Stimulated activated CD4-positive, alpha-beta T cell treated with anti-CD3 and anti-CD28 coated beads, Interleukin-1b, Interleukin-23, amount 100 ng/mL, for 4 hours (primary cell): ENCODE results near the gene ZNRD2.
"Not testable (repeated sequence)": the region's sequence is repeated elsewhere in the genome, so short reads cannot be mapped to it uniquely, and the experiment has no call there.

ENCODE experiments used
- DNase-seq, 2 donors: peaks; one replicate each; pipeline ENCODE4 v3.0.0-alpha.2; 2020; ENCODE audit warnings: low read depth in 2 of 2

Gene ZNRD2

GRCh38 chr11:65555693-65556231 is 14.5 kb upstream of the ZNRD2 start:
- DNase-seq, result no peak

DNA sequence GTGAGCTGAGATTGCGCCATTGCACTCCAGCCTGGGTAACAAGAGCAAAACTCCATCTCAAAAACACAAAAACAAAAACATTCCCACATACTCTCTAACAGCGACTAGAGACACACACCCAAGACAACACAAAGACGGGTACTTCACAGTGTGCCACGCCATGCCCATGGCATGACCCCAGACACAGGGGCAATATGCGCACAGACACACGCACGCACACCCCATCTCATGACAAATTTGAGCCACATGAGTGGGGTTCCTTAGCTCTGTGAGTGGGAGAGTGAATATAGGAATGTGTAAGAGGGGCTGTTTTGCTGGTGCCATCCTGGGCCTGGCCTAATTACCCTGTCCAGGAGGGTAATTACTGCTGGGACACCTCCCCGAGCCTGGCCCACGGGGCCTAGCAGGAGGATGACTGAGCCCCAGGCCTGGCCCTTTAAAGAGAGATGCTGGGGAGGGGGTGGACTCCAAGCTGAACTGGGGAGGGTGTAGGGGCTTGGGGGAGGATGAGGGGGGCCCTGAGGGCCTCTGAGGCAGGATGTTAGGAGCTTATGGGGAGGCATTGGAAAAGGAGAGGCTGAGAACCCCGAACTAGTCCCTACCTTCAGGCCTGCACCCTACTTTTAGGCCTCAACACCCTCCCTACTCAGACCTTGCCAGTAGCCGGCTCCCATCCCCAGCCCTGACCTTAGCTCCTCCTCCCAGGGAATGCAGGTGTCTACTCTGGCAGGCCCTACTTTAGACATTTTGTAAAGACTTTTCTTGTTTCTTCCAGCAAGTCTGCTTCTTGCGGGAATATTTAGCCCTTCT is 13.6 kb upstream of the ZNRD2 start:
- DNase-seq, result no peak

- no peak for DNase-seq
Observed at GRCh38 chr11:65557280-65558001, 12.8 kb upstream of the ZNRD2 start.

- DNase-seq, result no peak
Observed at GRCh38 chr11:65558002-65558929, 12.0 kb upstream of the ZNRD2 start, which contains the start of gene LTBP3. Gene LTBP3 (minus strand): TSS chr11:65558359. CDS start chr11:65557959, 400 bp downstream.

DNA sequence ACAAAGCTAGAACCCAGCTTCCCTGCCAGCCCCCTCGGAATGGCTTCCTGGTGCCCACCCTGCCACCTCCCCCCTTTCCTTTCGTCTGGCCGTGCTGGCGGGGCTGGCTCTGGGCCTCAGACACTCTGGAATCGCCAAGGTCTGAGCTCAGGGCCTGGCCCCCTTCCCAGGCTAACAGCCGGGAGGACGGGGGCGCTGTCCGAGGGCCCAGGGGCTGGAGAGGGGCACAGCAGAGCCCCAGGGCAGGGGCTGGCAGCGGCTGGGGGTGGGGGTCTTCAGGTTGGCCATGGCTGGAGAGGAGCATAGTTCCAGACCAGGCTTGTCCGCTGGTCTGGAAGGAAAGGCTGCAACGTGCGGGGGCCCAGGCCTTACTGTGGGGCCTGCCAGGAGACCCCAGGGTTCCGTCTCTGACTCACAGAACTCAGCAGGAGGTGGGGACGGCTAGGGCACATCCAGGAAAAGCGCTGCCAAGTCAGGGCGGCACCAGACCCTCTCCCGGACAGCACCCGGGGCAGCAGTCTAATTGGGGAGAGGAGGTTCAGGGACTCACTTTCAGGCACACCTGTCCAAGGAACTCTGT is 11.3 kb upstream of the ZNRD2 start:
- no peak for DNase-seq

DNA sequence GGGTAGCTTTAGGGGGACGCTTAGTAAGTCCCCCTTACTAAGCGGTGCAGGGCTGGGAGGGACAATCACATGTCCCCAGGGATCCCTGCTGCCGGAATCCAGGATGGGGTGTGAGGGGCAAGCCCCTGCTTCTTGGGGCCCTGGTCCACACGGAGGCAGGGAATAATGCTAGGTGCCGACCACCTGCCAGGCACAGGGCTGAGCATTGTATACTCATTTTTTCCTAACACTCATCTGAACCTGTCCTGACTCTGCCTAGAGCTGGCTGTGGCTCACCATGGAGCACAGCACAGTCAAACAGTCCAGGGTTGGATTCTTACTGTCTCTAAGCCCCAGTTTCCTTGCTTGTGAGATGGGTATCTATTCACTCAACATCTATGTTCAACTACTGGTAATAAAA is 10.7 kb upstream of the ZNRD2 start:
- DNase-seq, result no peak

- no peak for DNase-seq
Observed at GRCh38 chr11:65559951-65560537, 10.2 kb upstream of the ZNRD2 start.

DNA sequence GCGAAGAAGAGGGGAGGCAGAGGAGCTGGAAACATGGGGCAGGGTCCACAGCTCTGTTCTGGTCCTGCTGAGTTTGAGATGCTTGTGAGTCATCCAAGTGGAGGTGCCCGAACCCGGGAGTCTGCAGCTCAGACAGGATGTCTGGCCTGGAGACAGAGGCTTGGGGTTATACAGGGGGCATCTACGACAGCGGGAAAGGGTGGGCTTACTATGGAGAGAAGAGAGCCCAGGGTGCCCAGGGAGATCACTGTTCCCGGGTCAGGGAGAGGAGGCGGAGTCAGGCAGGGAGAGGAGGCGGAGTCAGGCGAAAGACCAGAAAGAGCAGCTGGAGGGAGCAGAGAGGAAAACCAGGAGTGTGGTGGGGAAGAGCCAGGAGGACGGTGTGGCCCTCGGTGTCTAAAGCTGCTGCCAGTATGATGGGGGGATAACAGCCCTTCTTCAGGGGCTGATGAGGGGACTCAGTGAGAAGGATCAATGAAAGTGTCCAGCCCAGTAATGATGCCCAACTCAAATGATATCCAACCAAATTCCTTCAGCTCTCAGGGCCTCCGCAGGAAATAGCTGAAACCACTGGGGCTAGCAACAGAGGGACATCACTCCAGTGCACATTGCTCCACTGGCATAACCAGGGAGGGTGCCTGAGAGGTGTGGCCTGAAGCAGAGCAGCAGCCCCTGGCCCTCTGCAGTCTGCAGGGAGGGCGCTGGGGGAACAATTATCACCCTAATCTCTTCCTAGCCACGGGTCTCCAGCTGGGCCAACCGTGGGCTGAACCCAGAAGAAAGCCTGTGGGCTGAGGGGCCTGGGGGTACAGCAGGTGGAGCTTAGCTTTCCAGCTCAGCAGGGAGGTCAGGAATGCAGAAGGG is 9.5 kb upstream of the ZNRD2 start:
- no peak for DNase-seq

DNA sequence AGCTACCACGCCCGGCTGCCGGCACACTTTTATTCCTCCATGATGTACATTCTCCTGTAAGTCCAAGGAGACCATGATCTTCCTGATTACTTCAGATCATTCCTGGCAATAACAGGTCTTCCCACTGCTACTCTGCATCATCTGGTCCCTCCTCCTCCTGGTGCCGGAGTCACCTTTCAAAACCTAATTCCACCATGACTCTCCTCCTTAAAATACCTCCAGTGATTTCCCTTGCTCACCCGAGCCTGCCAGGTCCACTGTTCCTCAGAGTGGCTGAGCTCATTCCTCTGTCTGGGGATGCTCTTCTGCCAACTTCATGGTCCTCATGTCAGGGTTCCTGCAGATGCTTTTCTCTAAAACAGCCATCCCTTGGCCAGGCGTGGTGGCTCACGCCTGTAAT is 8.3 kb upstream of the ZNRD2 start:
- no peak for DNase-seq

- DNase-seq, result no peak
Observed at GRCh38 chr11:65562788-65563187, 7.5 kb upstream of the ZNRD2 start.

DNA sequence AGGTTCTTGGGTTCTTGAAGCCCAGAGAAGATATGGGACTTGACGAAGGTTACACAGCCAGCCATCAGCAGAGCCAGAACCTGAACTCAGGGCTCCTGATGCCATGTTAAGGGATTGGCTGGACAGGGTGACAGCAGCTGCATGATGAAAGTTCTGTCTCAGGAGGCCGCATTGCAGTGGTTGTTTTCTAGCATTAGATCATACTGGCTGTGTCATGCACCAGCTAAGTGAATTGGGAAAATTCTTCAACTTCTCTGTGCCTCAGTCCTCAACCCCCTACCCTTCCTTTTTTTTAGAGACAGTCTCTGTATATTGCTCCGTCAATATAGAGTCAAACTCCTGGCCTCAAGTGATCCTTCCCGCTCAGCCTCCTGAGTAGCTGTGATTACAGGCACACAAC is 6.7 kb upstream of the ZNRD2 start:
- DNase-seq, result no peak

DNA sequence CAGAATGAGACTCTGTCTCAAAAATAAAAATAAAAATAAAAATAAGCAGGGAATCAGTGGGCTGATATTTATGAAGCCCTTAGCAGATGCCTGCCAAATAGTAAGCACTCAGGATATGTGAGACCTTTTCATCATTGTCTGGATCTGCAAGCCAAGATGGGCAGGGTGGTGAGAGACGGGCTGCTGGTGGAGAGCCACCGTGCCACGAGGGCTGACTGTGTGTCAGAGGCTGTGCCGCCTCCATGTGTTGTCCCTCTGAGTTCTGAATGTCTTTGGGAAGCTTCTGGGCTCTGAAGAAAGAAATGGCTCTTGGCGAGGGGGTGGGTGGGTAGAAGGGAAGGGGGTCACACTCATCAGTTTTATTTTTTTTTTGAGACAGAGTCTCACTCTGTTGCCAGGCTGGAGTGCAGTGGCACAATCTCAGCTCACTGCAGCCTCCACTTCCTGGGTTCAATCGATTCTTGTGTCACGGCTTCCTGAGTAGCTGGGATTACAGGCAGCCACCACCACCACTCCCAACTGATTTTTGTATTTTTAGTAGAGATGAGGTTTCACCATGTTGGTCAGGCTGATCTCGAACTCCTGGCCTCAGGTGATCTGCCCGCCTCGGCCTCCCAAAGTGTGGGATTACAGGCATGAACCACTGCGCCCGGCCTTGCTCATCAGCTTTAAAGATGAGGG is 5.3 kb upstream of the ZNRD2 start:
- not testable (repeated sequence) for DNase-seq

DNA sequence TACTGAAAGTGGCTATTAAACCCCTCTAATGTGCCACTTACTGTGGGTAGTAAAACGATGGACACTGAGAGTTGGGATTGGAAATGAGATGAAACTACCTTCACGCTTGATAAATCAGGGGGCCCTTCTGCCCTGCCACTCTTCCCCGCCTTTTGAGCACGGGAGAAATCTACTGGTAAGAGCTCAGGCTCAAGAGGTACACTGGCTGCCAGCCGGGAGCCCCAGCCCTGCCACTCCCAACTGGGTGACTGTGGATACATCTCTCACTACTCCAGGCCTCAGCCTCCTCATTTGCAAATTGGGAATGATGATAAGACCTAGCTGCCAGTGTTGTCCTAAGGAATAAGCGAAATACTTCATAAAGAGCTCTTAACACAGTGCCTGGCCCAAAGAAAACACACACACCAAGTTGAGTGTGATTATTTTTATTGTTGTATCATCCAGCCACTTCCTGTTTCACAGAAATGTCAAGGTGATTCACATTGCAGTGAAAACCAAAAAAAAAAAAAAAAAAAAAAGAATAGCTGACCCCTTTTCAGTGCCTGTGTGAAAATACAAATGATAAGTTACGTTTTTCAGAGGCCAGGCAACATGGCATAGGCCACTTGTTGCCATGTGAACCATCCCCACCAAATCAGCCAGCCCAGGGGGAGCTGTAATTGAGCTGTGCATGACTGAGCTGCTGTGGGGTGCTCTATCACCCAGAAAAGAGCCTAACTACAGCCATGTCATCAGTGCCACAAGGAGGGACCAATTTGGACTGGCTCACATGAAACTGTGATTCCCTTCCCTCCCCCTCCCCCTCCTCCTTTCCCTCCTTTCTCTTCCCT is 4.4 kb upstream of the ZNRD2 start:
- no peak for DNase-seq

DNA sequence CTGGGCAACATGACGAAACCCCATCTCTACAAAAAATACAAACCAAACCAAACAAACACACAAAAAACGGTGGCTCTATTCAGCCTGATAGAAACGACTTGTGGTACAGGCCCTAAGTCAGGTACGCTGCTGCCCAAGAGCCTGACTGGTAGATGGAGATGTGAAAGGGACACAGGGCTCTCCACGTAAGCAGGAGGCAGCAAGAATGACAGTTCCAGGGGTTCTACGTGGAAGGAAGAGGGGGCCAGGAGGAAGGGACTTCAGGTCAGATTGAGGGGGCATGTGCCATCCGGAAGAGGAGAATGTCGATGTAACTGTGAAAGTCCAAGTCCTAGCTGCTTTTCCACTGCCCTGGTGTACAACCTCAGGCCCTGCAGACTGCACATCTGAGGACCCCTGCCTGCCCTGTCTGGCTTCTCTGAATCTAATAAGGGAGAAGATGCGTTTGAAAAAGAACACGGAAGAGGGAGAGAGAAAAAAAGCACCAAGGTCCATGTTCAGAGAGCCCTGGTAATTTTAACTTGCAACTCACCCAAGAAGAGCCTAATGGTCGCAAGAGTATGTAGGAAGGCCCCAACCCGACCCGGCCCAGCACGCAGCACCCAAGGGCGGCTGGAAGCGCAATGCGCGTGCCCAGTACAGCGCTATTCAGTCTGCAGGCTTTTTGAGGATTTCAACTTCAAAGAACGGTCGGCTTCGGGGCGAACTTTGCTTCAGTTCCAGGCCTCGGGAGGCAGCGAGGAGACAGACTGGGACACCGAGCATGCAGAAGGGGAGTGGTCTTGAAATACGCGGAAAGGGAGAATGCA is 909 bp upstream of the ZNRD2 start:
- DNase-seq, result no peak

- no peak for DNase-seq
Observed at GRCh38 chr11:65571420-65571819, 1.1 kb downstream of the ZNRD2 start.

DNA sequence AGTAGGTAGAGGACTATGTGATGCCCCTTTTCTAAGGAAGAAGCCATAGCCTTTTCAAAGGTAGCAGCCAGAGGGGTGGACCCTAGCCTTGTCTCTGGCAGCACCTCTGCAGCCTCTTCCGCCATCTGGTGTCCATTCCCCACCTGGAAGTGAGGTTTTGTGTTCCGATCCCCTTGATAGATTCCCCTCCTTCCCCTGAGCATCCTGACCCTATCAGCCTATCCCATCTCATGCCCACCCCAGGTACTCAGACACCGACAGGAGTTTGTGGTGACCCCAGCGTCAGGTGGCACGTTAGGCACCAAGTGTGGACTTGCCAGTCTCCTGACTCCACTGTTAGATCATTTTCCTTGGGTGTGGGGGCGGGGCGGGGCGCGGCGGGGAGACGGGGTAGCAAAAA is 1.7 kb downstream of the ZNRD2 start:
- no peak for DNase-seq

GRCh38 chr11:65572356-65573051 is 2.2 kb downstream of the ZNRD2 start, which contains the start of gene FAM89B:
Gene FAM89B (plus strand): TSS chr11:65572538. CDS start chr11:65572670, 132 bp downstream.
- peak; percentile 79 to 82 for DNase-seq
